Cardiac fibroblast (primary cell): ENCODE data around the gene LRP1B.

Experiments used
- DNase-seq, 2 donors: peaks; one replicate each; pipeline versions ENCODE4 v3.0.0 to v3.0.0-alpha.2; 2010; ENCODE audit warnings: low read depth in 2 of 2
- H3K4me3 ChIP-seq, 2 donors: replicated peaks in 1 of 2; 1 replicate in 1 of 2; 2 replicates in 1 of 2; pipeline ENCODE4 v1.5.1; 2011; ENCODE audit warnings: low read depth in 2 of 2, low read length in 2 of 2, mild to moderate bottlenecking in 2 of 2, moderate library complexity in 1 of 2
- CTCF ChIP-seq: IDR thresholded peaks from one replicate; pipeline ENCODE4 v1.5.1; 2011; ENCODE audit warnings: low read depth, mild to moderate bottlenecking, low read length, inconsistent platforms

LRP1B gene

GRCh38 chr2:140718999-140719398 lies 1411.8 kb downstream of the LRP1B start:
- no peak for DNase-seq
- TF ChIP-seq CTCF, result no peak
- H3K4me3 ChIP-seq, result no peak overlapping the region

- H3K4me3 ChIP-seq, result no peak overlapping the region
- TF ChIP-seq CTCF, result no peak
- DNase-seq, result no peak
Measured at GRCh38 chr2:140717481-140717880, 1413.3 kb downstream of the LRP1B start.

GRCh38 chr2:140714586-140714985 lies 1416.2 kb downstream of the LRP1B start:
- H3K4me3 ChIP-seq, result no peak overlapping the region
- no peak for TF ChIP-seq CTCF
- no peak for DNase-seq

- no peak overlapping the region for H3K4me3 ChIP-seq
- DNase-seq, result no peak
- TF ChIP-seq CTCF, result no peak
Measured at GRCh38 chr2:140711867-140712266, 1418.9 kb downstream of the LRP1B start.

GRCh38 chr2:140701726-140702125 lies 1429.1 kb downstream of the LRP1B start:
- H3K4me3 ChIP-seq, result no peak overlapping the region
- DNase-seq, result no peak
- TF ChIP-seq CTCF, result no peak

- no peak for TF ChIP-seq CTCF
- H3K4me3 ChIP-seq, result no peak overlapping the region
- peak in 1 of 2 donors; percentile 53 for DNase-seq
Measured at GRCh38 chr2:140698636-140699035, 1432.2 kb downstream of the LRP1B start.

GRCh38 chr2:140696449-140696848 lies 1434.4 kb downstream of the LRP1B start:
- DNase-seq, result no peak
- no peak for TF ChIP-seq CTCF
- no peak overlapping the region for H3K4me3 ChIP-seq
